ENCODE data around the gene FAHD1.
"Not testable (repeated sequence)": the region's sequence is repeated elsewhere in the genome, so short reads cannot be mapped to it uniquely, and the experiment has no call there.

Gene FAHD1

DNA sequence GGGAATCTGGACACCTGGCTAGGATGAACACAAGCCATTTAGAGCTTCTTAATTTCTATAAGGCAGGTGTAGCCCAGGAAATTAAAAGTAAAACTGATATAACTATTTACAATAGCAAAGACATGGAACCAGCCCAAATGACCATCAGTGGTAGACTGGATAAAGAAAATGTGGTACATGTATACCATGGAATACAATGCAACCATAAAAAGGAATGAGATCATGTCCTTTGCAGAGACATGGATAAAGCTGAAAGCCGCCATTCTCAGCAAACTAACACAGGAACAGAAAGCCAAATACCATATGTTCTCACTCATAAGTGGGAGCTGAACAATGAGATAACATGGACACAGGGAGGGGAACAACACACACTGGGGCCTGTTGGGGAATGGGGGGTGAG, 19.4 kb downstream of the FAHD1 start:
- no peak for DNase-seq (ENCODE audit: low read depth, low spot score)

DNA sequence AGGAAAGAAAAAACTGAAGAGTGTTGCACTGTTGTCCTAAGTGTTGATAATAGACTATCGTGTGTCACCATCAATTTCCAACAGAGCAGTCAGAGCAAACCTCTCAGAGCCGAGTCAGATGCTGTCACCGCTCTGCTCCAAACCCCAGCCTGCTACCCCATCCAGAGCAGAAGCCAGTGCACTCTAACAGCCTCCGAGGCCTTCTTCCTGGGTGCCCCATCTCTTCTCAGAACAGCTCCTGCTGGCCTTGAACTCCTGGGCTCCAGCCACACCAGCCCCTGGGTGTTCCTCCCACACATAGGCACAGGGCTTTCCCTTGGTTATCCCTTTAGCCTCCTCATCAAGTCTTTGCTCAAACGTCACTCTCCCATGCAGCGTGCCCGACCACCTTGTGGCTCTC, 24.0 kb downstream of the FAHD1 start:
- no peak for DNase-seq (ENCODE audit: low read depth, low spot score)

DNA sequence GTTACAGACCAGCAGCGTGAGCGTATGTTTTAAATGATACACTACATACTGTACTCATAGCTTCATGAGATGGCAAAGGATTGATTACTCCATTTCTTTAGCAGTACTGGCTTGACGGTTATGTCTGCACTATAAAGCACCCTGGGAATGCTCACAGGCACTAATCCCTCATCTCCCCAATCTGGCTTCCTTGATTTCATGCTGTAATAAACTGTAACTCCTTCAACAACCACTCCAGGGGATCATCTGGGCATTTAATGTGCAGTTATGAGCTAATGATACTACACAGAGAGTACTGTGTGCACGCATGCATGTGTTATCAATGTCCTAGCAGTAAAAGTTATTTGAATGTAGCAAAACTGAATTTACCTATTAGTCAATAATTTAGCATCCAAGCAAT, 24.8 kb downstream of the FAHD1 start:
- no peak for DNase-seq (ENCODE audit: low read depth, low spot score)

DNA sequence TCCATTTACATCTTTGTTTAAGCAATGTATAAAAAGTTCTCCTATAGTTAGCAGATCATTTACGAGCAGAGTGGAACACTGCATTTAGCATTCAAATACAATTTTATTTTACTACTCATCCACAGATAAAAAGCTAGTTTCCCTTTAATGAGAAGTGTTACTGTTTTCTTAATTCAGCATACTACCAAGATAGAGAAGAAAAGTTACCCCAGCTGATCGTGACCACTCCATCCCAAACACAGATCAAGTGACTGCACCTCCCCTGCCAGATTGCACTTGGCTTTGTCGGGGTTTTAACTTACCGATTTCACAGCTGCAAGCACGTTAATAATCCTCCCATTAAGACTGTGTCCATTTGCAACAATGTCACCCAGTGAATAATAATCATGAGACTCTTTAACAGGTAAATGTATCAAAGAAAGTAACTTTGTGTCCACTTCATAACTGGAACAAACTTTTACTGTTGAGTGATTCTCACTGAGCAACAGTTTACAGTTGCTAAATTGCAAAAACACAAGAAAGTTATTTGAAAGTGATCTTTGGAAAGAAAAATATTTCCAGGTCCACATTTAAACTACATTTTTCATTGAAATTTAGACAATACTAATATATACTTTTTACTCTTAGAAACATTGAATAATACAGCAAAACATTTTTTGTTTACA, 30.6 kb downstream of the FAHD1 start:
- no peak for DNase-seq (ENCODE audit: low read depth, low spot score)

DNA sequence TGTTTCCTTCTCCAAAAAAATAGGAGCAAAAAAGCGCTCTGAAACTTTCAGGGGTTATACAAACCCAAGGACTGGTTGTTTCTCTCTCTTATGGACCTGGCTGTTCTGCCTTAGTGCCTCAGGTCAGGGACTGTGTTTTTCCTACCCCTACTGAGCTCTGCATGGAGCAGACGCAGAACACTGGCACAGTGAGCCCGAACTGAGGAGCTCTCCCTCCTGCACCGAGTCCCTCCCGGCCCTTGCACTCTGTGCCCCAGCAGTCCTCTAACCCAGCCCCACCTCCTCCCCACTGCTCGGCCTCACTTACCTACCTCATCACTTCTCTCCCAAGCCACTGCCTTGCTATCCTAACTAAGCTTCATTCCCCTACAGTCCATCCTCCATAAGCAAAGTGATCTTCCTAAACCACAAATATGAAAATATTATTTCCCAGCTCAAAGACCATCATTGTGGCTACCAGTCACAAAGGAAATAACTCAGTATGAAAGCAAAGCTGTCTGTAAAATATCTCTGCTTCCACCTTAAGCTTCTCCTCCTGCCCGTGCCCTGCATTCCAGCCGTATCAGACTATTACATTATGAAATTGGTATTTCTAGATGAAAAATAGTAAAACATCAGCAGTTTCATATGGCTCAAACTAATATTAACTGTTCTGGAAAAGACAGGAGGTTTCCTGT, 31.3 kb downstream of the FAHD1 start:
- DNase-seq (ENCODE audit: low read depth, low spot score), result peak; percentile 9

DNA sequence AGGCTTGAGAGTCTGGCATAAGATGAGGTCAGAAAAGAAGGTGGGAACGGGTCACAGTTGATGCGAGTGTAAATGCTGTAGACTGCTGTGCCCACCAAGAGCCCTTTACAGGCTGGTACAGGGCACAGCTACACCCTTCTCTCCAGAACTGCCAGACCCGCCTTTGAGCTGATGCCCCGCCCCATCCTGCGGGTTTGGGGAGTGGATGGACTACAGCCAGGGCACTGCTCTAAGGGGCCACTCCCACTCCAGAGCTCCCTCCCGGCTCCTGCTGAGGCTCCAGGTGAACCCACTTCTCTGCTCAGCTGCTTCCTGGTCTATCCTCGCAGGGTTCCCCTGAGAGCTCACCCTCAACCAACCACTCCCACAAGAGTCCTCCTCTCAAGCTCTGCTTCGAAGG, 32.6 kb downstream of the FAHD1 start:
- DNase-seq (ENCODE audit: low read depth, low spot score), result no peak

DNA sequence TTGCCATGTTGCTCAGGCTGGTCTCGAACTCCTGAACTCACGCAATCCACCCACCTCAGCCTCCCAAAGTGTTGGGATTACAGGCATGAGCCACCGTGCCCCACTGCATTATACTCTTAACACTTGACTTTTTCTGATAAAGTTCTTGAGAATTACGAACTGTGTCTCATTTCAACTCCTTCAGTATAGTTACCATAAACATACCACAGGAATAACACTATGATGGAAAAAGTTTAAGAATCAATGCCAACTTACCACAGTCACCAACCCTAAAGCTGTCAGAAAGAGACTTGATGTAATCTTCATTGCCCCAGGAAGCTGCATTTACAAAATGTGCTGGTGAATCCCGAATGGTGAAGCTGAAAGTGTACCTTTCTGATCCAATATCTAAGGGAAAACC, 34.7 kb downstream of the FAHD1 start:
- DNase-seq (ENCODE audit: low read depth, low spot score), result no peak

DNA sequence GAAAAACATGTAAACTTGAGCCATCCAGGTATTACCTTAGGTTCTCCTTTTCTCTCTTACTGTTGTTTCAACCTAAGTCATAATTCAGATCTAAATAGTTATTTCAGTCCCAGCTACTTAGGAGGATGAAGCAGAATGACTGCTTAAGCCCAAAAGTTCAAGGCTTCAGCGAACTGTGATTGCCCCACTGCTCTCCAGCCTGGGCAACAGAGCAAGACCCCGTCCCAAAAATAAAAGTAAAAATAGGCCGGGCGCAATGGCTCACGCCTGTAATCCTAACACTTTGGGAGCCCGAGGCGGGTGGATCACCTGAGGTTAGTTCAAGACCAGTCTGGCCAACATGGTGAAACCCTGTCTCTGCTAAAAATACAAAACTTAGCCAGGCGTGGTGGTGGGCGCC, 35.4 kb downstream of the FAHD1 start:
- DNase-seq (ENCODE audit: low read depth, low spot score), result no peak

DNA sequence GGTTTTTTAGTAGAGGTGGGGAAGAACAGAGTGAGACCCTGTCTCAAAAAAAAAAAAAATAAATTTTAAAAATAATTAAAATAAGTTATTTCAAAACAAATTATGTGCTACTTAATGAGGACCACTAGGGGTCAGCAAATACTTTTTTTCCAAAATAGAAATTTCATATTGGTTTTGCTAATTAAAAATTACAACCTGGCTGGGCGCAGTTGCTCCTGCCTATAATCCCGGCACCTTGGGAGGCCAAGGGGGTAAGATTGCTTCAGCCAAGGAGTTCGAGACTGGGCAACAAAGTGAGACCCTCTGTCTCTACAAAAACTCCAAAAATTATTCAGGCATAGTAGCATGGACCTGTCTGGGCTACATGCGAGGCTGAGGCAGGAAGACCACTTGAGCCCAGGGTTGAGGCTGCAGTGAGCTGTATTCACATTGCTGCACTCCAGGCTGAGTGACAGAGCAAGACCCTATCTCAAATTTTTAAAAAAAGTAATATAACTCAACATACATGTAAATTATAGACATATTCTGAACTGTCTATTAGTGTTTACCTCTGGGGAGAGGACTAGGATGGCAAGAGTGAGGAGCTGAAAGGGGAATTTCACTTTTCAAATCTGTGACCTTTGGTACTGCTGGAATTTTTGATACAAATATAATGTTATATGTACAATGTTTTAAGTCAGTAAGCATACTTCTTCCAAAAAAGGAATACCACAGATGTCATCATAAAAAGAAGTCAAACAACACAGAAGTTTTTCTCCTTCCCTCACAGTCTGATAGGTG, 36.9 kb downstream of the FAHD1 start:
- no peak for DNase-seq (ENCODE audit: low read depth, low spot score)

DNA sequence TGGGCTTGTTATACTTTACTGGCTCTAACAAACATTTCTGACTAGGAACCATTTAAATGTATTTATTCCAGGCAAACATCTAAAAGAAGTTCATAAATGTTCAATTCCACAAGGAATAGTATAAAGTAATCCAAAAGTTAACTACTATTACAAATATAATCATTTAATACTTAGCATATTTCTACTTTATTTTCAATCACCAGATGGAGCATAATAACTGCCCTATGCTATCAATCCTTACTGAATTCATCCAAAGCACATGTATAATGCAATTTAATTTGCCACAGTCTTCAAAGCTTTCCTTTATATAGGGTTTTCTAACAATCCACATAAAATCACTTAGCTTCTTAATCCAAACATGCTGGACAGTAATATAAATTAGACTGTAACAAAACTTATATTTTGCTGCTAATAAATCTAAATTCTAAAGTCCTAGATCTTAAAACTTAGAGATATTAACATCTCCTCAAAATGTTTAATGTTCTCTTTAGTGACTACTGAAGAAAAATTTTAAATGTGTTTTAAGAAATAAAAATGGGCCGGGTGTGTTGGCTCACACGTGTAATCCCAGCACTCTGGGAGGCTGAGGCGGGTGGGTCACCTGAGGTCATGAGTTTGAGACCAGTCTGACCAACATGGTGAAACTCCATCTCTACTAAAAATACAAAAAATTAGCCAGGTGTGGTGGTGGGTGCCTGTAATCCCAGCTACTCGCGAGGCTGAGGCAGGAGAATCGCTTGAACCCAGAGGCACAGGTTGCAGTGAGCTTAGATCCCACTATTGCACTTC, 39.1 kb downstream of the FAHD1 start:
- DNase-seq (ENCODE audit: low read depth, low spot score), result no peak

DNA sequence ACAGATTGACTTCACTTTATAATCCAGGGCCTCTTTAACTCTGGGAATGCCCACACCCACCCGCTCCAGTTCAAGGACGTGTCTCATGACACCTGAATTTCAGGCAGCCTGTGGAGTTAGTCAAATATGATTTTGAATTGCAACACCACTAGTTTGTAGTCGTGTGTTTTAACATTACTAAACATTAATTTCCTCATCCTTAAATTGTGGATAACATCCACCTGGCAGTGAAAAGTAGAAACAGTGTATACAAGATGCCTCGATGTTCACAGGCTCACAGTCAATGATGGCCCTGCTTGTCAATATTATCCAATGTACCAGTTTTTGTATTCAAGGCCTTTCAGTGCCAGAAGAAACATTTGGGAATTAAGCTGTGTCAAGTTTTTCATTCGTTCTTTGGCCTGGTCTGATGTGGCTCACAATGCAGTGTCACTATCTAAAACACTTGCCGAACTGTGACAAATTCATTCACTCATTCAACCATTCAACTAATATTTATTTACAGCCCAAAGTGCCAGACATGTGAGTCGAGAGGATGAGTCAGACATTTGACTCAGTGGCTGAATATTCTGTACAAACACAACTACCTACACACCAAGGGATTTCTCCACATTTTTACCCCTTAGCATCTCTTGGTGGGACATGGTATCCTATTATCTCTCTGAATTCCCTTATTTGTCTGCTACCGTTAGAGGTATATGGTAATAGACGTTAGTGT, 43.5 kb downstream of the FAHD1 start:
- DNase-seq (ENCODE audit: low read depth, low spot score), result peak; percentile 12

DNA sequence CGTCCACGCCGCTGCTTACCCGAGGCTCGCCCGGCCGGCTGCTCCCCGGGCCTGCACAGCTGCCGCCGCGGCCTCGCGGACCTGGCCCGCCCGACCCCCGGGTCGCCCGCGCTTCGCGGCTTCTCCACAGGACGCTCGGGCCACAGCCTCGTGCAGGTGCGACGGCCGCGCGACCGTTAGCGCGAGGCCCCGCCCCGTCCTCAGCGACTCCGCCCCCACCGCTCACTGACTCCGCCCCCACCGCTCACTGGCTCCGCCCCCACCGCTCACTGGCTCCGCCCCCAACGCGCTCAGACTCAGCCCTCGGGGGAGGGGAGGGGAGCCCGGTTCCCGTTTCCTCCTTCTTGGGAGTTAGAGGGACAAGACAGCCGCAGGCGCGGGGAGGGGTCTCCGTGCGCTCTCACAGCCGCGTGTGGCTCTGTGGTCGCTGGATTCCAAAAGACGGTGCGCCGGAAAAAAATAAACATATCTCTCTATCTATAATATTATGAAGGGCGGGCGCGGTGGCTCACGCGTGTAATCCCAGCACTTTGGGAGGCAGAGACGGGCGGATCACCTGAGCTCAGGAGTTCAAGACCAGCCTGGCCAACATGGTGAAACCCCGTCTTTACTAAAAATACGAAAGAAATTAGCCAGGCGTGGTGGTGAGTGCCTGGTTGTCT, 45.1 kb downstream of the FAHD1 start, which contains the start of gene MEIOB:
MEIOB (minus strand) TSS at position 191 of the 662 bp plus-strand sequence. CDS start 3,989 bp downstream, outside the sequence.
- no peak for DNase-seq (ENCODE audit: low read depth, low spot score)

DNA sequence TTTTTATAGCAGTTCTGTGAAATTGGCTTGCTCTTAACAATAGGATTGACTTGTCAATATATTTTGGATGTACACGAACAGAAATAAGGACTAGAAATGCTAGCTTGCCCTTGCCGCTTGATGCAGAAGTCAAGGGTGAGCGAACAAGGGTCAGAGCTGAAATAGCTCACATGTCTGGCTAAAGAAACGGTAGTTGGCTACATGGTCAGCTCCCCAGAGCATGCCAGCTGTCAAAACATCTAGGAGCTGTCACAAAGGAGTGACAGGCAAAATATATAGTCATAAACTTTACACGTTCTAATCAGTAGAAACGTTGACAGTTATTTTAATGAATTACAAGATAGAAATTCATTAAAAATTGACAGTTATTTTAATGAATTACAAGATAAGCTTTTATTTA, 47.8 kb downstream of the FAHD1 start:
- no peak for DNase-seq (ENCODE audit: low read depth, low spot score)

DNA sequence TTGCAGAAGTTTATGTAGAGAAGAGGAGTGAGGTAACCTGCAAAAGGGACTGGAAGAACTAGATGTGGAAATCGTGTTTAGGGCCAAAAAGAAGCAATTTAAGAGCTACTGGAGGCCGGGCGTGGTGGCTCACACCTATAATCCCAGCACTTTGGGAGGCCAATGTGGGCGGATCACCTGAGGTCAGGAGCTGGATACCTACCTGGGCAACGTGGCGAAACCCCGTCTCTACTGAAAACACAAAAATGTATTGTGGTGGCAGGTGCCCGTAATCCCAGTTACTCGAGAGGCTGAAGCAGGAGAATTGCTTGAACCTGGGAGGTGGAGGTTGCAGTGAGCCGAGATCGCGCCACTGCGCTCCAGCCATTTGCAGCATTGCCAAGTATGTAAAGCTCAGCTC, 49.1 kb downstream of the FAHD1 start:
- DNase-seq (ENCODE audit: low read depth, low spot score), result not testable (repeated sequence)

DNA sequence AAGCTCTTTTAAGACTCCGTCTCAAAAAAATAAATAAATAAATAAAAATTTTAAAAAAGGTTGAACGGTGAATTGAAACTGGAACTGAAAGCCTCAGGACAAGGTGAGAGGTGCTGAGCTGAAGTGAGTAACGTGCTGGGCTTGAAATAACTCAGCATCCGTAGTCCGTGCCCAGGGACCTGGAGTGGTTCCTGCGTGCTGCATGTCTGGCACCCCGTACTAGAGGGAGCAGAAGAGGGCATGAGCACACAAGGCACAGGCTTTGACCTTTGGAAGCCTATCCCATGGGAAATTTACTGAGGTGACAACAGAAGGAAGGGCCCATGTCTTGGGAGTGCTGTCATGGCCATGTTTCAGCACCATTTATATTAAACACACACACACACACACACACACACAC, 49.5 kb downstream of the FAHD1 start:
- no peak for DNase-seq (ENCODE audit: low read depth, low spot score)

DNA sequence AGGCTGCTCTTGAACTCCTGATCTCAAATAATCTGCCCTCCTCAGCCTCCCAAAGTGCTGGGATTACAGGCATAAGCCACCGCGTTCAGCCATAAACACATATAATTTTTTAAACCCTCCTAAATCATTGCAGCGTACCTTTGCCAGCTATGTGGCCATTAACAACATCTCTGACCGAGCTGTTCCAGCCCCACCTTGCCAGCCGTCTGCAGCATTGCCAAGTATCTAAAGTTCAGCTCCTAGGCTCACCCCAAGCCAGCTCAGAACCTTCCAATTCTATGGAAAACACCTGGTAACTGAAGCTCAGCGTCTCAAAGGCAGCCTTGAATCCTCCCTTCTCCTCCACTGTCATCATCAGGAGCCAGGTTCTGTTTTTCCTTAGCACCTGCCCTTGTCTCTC, 50.1 kb downstream of the FAHD1 start:
- no peak for DNase-seq (ENCODE audit: low read depth, low spot score)

DNA sequence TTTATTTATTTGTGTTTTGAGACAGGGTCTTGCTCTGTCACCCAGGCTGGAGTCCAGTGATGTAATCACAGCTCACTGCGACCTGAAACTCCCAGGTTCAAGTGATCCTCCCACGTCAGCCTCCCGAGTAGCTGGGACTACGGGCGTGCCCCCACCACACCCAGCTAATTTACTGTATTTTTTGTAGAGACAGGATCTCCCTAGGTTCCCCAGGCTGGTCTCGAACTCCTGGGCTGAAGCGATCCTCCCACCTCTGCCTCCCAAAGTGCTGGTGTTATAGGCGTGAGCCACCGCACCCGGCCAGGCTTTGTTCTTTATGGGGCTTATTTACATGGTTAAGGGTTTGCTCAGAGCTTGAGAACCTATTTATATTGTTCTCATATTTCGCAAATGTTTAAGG, 50.8 kb downstream of the FAHD1 start:
- DNase-seq (ENCODE audit: low read depth, low spot score), result no peak

DNA sequence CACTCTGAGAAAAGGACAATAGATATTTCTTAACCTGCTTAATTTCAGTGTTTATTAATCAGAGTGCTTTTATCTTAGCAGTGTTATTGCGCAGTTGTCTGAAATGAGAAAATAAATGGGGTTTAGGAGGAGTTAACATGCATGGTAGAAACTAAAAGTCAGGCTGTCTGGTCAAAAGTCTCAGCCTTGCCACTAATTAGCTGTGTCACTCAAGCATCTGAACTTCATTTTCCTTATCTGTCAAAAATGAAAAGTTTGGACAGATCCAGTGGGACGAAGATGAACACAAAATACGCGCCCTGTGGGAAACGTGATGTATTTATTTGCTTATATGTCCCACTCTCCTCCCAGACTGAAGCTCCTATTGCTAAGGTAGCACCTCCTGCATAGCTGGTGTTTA, 51.2 kb downstream of the FAHD1 start:
- no peak for DNase-seq (ENCODE audit: low read depth, low spot score)
